Loucy (cell line): Measurements from ENCODE around the gene AMOTL2.

ENCODE experiments used
- CTCF ChIP-seq: fragments of 200-600 bp; sonication (generic); conservative IDR thresholded peaks from 2 replicates; pipeline ENCODE4 v1.5.1; 2014; ENCODE audit warnings: mild to moderate bottlenecking, antibody characterized with exemption, low read length
- EZH2phosphoT487 ChIP-seq: fragments of 200-600 bp; IDR thresholded peaks from 2 replicates; pipeline ENCODE4 v1.6.1; 2018; ENCODE audit warnings: antibody characterized with exemption, mild to moderate bottlenecking, moderate library complexity, borderline replicate concordance

- TF ChIP-seq CTCF, result peak; percentile 47
- TF ChIP-seq EZH2phosphoT487, result no peak
Measured at GRCh38 chr3:134371542-134372324, 2.5 kb downstream of the AMOTL2 start.
